Body of pancreas (tissue), 4 donors: ENCODE results near the gene UCK1.

Experiments used
- POLR2A ChIP-seq, 3 donors: fragments of 450-650 bp; IDR thresholded peaks; one replicate each; pipeline ENCODE4 v1.6.1; 2016; ENCODE audit warnings: antibody characterized with exemption in 3 of 3, mild to moderate bottlenecking in 2 of 3
- TF ChIP-seq, protein P1 (sequence below), 7 experiments: fragments of 450-650 bp in 4 of 7; fragments of 200-600 bp in 3 of 7; sonication (generic) in 3 of 7; IDR thresholded peaks; one replicate each; pipeline ENCODE4 v1.5.1; 2016 to 2019; ENCODE audit warnings: antibody characterized with exemption in 7 of 7

DNA sequence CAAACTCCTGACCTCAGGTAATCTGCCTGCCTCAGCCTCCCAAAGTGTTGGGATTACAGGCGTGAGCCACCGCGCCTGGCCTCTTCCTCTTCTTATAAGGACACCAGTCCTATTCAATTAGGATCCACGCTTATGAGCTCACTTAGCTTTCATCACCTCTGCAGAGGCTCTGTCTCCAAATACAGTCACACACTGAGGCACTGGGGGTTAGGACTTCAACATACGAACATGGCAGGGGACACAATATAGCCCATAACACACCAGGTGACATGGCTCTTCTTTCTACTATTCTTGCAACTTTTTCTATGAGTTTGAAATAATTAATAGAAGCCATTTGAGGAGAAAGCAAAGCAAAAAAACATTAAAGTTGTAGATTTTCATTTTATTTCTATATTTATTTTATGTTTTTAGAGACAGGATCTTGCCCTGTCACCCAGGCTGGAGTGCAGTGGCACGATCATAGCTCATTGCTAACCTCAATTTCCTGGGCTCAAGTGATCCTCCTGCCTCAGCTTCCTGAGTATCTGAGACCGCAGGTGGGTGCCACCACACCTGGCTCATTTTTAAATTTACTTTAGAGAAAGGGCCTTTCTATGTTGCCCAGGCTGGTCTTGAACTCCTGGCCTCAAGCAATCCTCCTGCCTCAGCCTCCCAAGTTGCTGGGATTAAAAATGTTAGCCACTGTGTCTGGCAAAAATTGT lies 8.3 kb upstream of the UCK1 start:
- TF ChIP-seq, protein P1, sequence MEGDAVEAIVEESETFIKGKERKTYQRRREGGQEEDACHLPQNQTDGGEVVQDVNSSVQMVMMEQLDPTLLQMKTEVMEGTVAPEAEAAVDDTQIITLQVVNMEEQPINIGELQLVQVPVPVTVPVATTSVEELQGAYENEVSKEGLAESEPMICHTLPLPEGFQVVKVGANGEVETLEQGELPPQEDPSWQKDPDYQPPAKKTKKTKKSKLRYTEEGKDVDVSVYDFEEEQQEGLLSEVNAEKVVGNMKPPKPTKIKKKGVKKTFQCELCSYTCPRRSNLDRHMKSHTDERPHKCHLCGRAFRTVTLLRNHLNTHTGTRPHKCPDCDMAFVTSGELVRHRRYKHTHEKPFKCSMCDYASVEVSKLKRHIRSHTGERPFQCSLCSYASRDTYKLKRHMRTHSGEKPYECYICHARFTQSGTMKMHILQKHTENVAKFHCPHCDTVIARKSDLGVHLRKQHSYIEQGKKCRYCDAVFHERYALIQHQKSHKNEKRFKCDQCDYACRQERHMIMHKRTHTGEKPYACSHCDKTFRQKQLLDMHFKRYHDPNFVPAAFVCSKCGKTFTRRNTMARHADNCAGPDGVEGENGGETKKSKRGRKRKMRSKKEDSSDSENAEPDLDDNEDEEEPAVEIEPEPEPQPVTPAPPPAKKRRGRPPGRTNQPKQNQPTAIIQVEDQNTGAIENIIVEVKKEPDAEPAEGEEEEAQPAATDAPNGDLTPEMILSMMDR (IDR thresholded peaks at IDR 0.05) = no peak
- no peak for TF ChIP-seq POLR2A (IDR thresholded peaks at IDR 0.05)
